Measurements from ENCODE around the gene DIAPH2. TPM values are rescaled to one million over a fixed set of nuclear protein-coding genes. Genes with fewer than 3 reads are reported as not detected.
A peak's percentile ranks its signal among the peaks of the same experiment; 100 is the strongest.
"Not testable (repeated sequence)": the region's sequence is repeated elsewhere in the genome, so short reads cannot be mapped to it uniquely, and the experiment has no call there.

DIAPH2 gene
- total RNA-seq, 1 experiment from 2014 or later = 0.89 TPM

GRCh38 chrX:97400492-97400891 lies 715.9 kb downstream of the DIAPH2 start:
- H4K20me1 ChIP-seq (ENCODE audit: insufficient read depth, low read depth, low read length) = no peaks in the 10 kb centered on the region
- DNase-seq = no peak
- H3K4me1 ChIP-seq (ENCODE audit: low read length) = peaks cover 70% of the 10 kb centered on the region

GRCh38 chrX:97401154-97401553 lies 716.5 kb downstream of the DIAPH2 start:
- no peaks in the 10 kb centered on the region for H4K20me1 ChIP-seq (ENCODE audit: insufficient read depth, low read depth, low read length)
- H3K9me3 ChIP-seq (ENCODE audit: low read length) = no peaks in the 10 kb centered on the region
- no peak overlapping the region for H3K9ac ChIP-seq (ENCODE audit: low read length)
- no peaks in the 10 kb centered on the region for H3K9me2 ChIP-seq (replicated peaks; ENCODE audit: insufficient read depth, low read length)
- no peaks in the 10 kb centered on the region for H3K36me3 ChIP-seq (ENCODE audit: insufficient read depth, low read length)
- H3K27ac ChIP-seq (ENCODE audit: low read length) = peak overlapping the region; percentile 56; the same call in 1 of the 2 replicates
- no peak for DNase-seq
- H2AFZ ChIP-seq (ENCODE audit: low read length) = peak overlapping the region; percentile 30; the same call in 1 of the 2 replicates
- H3K79me2 ChIP-seq (ENCODE audit: low read length) = no peaks in the 10 kb centered on the region
- H3K4me3 ChIP-seq (ENCODE audit: low read length) = no peak overlapping the region
- peaks cover 68% of the 10 kb centered on the region for H3K4me1 ChIP-seq (ENCODE audit: low read length)
- H3K27me3 ChIP-seq (ENCODE audit: low read length) = no peaks in the 10 kb centered on the region
- H3K4me2 ChIP-seq (ENCODE audit: low read depth, low read length, poor library complexity, severe bottlenecking) = peak overlapping the region; percentile 27

More at GRCh38 chrX:97400492-97400891, 715.9 kb downstream of the DIAPH2 start:
- Histone ChIP-seq H3K4me3 (ENCODE audit: low read length) (no peak overlapping the region), H2AFZ (ENCODE audit: low read length) (no peak overlapping the region), H3K27ac (ENCODE audit: low read length) (0 out of 2 replicates have a peak overlapping the region, but pooled peaks have one; percentile 82), H3K36me3 (ENCODE audit: insufficient read depth, low read length) (no peaks in the 10 kb centered on the region), H3K9me2 (replicated peaks; ENCODE audit: insufficient read depth, low read length) (no peaks in the 10 kb centered on the region), H3K27me3 (ENCODE audit: low read length) (no peaks in the 10 kb centered on the region), H3K4me2 (ENCODE audit: low read depth, low read length, poor library complexity, severe bottlenecking) (no peak overlapping the region), H3K9me3 (ENCODE audit: low read length) (no peaks in the 10 kb centered on the region), H3K9ac (ENCODE audit: low read length) (no peak overlapping the region), H3K79me2 (ENCODE audit: low read length) (no peaks in the 10 kb centered on the region)

- peak overlapping the region; percentile 30; the same call in 1 of the 2 replicates for H2AFZ ChIP-seq (ENCODE audit: low read length)
- H3K4me1 ChIP-seq (ENCODE audit: low read length) = peaks cover 69% of the 10 kb centered on the region
- no peak overlapping the region for H3K9ac ChIP-seq (ENCODE audit: low read length)
- H4K20me1 ChIP-seq (ENCODE audit: insufficient read depth, low read depth, low read length) = no peaks in the 10 kb centered on the region
- no peaks in the 10 kb centered on the region for H3K27me3 ChIP-seq (ENCODE audit: low read length)
- peak overlapping the region; percentile 56 for H3K27ac ChIP-seq (ENCODE audit: low read length)
- H3K79me2 ChIP-seq (ENCODE audit: low read length) = no peaks in the 10 kb centered on the region
- no peak for DNase-seq
- no peaks in the 10 kb centered on the region for H3K9me3 ChIP-seq (ENCODE audit: low read length)
- no peak overlapping the region for H3K4me3 ChIP-seq (ENCODE audit: low read length)
- H3K36me3 ChIP-seq (ENCODE audit: insufficient read depth, low read length) = no peaks in the 10 kb centered on the region
- H3K9me2 ChIP-seq (replicated peaks; ENCODE audit: insufficient read depth, low read length) = no peaks in the 10 kb centered on the region
- H3K4me2 ChIP-seq (ENCODE audit: low read depth, low read length, poor library complexity, severe bottlenecking) = peak overlapping the region; percentile 27
Observed at GRCh38 chrX:97401586-97402136, 717.0 kb downstream of the DIAPH2 start.

GRCh38 chrX:97402333-97402732 lies 717.7 kb downstream of the DIAPH2 start:
- no peak overlapping the region for H2AFZ ChIP-seq (ENCODE audit: low read length)
- DNase-seq = no peak
- H3K9me2 ChIP-seq (replicated peaks; ENCODE audit: insufficient read depth, low read length) = no peaks in the 10 kb centered on the region
- H3K27ac ChIP-seq (ENCODE audit: low read length) = no peak overlapping the region
- H4K20me1 ChIP-seq (ENCODE audit: insufficient read depth, low read depth, low read length) = no peaks in the 10 kb centered on the region
- H3K79me2 ChIP-seq (ENCODE audit: low read length) = no peaks in the 10 kb centered on the region
- no peaks in the 10 kb centered on the region for H3K9me3 ChIP-seq (ENCODE audit: low read length)
- H3K9ac ChIP-seq (ENCODE audit: low read length) = no peak overlapping the region
- H3K4me3 ChIP-seq (ENCODE audit: low read length) = no peak overlapping the region
- H3K36me3 ChIP-seq (ENCODE audit: insufficient read depth, low read length) = no peaks in the 10 kb centered on the region
- no peak overlapping the region for H3K4me2 ChIP-seq (ENCODE audit: low read depth, low read length, poor library complexity, severe bottlenecking)
- H3K27me3 ChIP-seq (ENCODE audit: low read length) = no peaks in the 10 kb centered on the region
- peaks cover 64% of the 10 kb centered on the region for H3K4me1 ChIP-seq (ENCODE audit: low read length)

- no peaks in the 10 kb centered on the region for H3K27me3 ChIP-seq (ENCODE audit: low read length)
- H3K36me3 ChIP-seq (ENCODE audit: insufficient read depth, low read length) = no peaks in the 10 kb centered on the region
- H3K4me1 ChIP-seq (ENCODE audit: low read length) = peaks cover 60% of the 10 kb centered on the region
- no peaks in the 10 kb centered on the region for H3K79me2 ChIP-seq (ENCODE audit: low read length)
- no peak for DNase-seq
- no peaks in the 10 kb centered on the region for H3K9me2 ChIP-seq (replicated peaks; ENCODE audit: insufficient read depth, low read length)
- H4K20me1 ChIP-seq (ENCODE audit: insufficient read depth, low read depth, low read length) = no peaks in the 10 kb centered on the region
- H3K9me3 ChIP-seq (ENCODE audit: low read length) = no peaks in the 10 kb centered on the region
- no peak overlapping the region for H3K9ac ChIP-seq (ENCODE audit: low read length)
- H2AFZ ChIP-seq (ENCODE audit: low read length) = no peak overlapping the region
- no peak overlapping the region for H3K27ac ChIP-seq (ENCODE audit: low read length)
- no peak overlapping the region for H3K4me2 ChIP-seq (ENCODE audit: low read depth, low read length, poor library complexity, severe bottlenecking)
- no peak overlapping the region for H3K4me3 ChIP-seq (ENCODE audit: low read length)
Observed at GRCh38 chrX:97402903-97403302, 718.3 kb downstream of the DIAPH2 start.

- H2AFZ ChIP-seq (ENCODE audit: low read length) = peak overlapping the region; percentile 25
- no peaks in the 10 kb centered on the region for H4K20me1 ChIP-seq (ENCODE audit: insufficient read depth, low read depth, low read length)
- no peak overlapping the region for H3K9ac ChIP-seq (ENCODE audit: low read length)
- no peaks in the 10 kb centered on the region for H3K9me3 ChIP-seq (ENCODE audit: low read length)
- no peak overlapping the region for H3K27ac ChIP-seq (ENCODE audit: low read length)
- no peak overlapping the region for H3K4me3 ChIP-seq (ENCODE audit: low read length)
- H3K36me3 ChIP-seq (ENCODE audit: insufficient read depth, low read length) = no peaks in the 10 kb centered on the region
- no peaks in the 10 kb centered on the region for H3K79me2 ChIP-seq (ENCODE audit: low read length)
- DNase-seq = no peak
- no peaks in the 10 kb centered on the region for H3K27me3 ChIP-seq (ENCODE audit: low read length)
- H3K4me1 ChIP-seq (ENCODE audit: low read length) = peaks cover 37% of the 10 kb centered on the region
- H3K9me2 ChIP-seq (replicated peaks; ENCODE audit: insufficient read depth, low read length) = no peaks in the 10 kb centered on the region
- no peak overlapping the region for H3K4me2 ChIP-seq (ENCODE audit: low read depth, low read length, poor library complexity, severe bottlenecking)
Observed at GRCh38 chrX:97405031-97405660, 720.5 kb downstream of the DIAPH2 start.

GRCh38 chrX:97409632-97410415 lies 725.2 kb downstream of the DIAPH2 start:
- not testable (repeated sequence) for H3K9me2 ChIP-seq (replicated peaks; ENCODE audit: insufficient read depth, low read length); H3K9ac ChIP-seq (ENCODE audit: low read length); H3K27ac ChIP-seq (ENCODE audit: low read length); H2AFZ ChIP-seq (ENCODE audit: low read length); H3K9me3 ChIP-seq (ENCODE audit: low read length); DNase-seq; H3K79me2 ChIP-seq (ENCODE audit: low read length); H3K4me2 ChIP-seq (ENCODE audit: low read depth, low read length, poor library complexity, severe bottlenecking); H3K27me3 ChIP-seq (ENCODE audit: low read length); H3K36me3 ChIP-seq (ENCODE audit: insufficient read depth, low read length); H4K20me1 ChIP-seq (ENCODE audit: insufficient read depth, low read depth, low read length); H3K4me3 ChIP-seq (ENCODE audit: low read length)
- peaks cover 12% of the 10 kb centered on the region for H3K4me1 ChIP-seq (ENCODE audit: low read length)

DNA sequence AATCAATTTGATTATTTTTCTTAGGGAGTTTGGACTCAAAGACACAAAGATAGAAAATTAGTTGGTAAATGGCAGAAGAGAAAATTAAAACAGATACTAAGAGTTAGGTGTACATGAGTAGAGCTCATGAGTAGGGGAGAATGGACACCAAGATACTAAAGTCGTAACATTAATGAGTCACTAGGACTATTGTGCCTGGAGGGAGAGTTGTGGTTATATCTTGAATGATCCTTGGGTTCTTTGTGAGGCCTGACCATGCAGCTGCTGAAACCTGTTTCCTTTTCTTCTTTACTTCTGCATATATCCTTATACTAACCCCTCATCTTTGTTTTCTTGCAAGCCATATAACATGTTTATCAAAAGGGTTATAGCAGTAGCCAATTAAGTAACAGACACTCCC lies 731.8 kb downstream of the DIAPH2 start:
- H3K4me1 ChIP-seq (ENCODE audit: low read length) = no peaks in the 10 kb centered on the region
- H3K27ac ChIP-seq (ENCODE audit: low read length) = no peak overlapping the region
- no peak overlapping the region for H2AFZ ChIP-seq (ENCODE audit: low read length)
- H3K9me2 ChIP-seq (replicated peaks; ENCODE audit: insufficient read depth, low read length) = no peaks in the 10 kb centered on the region
- no peaks in the 10 kb centered on the region for H3K27me3 ChIP-seq (ENCODE audit: low read length)
- H3K36me3 ChIP-seq (ENCODE audit: insufficient read depth, low read length) = no peaks in the 10 kb centered on the region
- DNase-seq = no peak
- no peak overlapping the region for H3K4me3 ChIP-seq (ENCODE audit: low read length)
- no peaks in the 10 kb centered on the region for H4K20me1 ChIP-seq (ENCODE audit: insufficient read depth, low read depth, low read length)
- no peak overlapping the region for H3K4me2 ChIP-seq (ENCODE audit: low read depth, low read length, poor library complexity, severe bottlenecking)
- no peaks in the 10 kb centered on the region for H3K79me2 ChIP-seq (ENCODE audit: low read length)
- H3K9me3 ChIP-seq (ENCODE audit: low read length) = no peaks in the 10 kb centered on the region
- H3K9ac ChIP-seq (ENCODE audit: low read length) = no peak overlapping the region
